HL-60 (cell line): ENCODE measurements around the gene IBSP.

ENCODE experiments used
- GABPA ChIP-seq: IDR thresholded peaks from 2 replicates; pipeline ENCODE4 v1.6.1; 2012; ENCODE audit warnings: low read depth
- TF ChIP-seq, protein P1 (sequence below): IDR thresholded peaks from one replicate; pipeline ENCODE4 v1.5.1; 2011; ENCODE audit warnings: low read length, control low read depth, inconsistent platforms; ENCODE audit not compliant: insufficient read depth

DNA sequence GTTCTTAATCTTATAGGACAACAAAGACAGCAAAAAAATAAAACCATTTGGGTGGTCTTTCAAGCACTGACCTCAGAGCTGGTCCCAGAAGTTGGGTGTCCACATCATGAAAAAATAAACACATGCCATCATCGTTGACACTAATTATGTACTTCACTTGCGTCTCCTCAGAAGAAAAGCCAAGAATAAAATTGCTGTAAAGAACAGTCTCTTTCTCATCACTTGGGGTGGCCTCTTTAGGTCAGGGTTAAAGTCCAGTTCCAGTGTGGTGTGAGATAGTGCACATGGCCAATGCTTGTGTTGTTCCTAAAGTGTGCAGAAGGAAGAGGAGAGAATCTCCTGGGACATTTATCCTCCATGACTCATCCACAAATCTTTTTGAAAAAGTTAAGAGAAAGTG, 49.5 kb upstream of the IBSP start:
- no peak for TF ChIP-seq GABPA
- TF ChIP-seq, protein P1, sequence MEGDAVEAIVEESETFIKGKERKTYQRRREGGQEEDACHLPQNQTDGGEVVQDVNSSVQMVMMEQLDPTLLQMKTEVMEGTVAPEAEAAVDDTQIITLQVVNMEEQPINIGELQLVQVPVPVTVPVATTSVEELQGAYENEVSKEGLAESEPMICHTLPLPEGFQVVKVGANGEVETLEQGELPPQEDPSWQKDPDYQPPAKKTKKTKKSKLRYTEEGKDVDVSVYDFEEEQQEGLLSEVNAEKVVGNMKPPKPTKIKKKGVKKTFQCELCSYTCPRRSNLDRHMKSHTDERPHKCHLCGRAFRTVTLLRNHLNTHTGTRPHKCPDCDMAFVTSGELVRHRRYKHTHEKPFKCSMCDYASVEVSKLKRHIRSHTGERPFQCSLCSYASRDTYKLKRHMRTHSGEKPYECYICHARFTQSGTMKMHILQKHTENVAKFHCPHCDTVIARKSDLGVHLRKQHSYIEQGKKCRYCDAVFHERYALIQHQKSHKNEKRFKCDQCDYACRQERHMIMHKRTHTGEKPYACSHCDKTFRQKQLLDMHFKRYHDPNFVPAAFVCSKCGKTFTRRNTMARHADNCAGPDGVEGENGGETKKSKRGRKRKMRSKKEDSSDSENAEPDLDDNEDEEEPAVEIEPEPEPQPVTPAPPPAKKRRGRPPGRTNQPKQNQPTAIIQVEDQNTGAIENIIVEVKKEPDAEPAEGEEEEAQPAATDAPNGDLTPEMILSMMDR: no peak
